HG03457 (cell line): ENCODE results near the gene ACOT7.
"Not testable (repeated sequence)": the region's sequence is repeated elsewhere in the genome, so short reads cannot be mapped to it uniquely, and the experiment has no call there.

Experiments used
- ATAC-seq: cut with Tn5 transposase; IDR thresholded peaks from one replicate; pipeline ENCODE4 v1.9.1; 2021; ENCODE audit warnings: moderate number of reproducible peaks; ENCODE audit not compliant: unreplicated experiment

Gene ACOT7

GRCh38 chr1:6317098-6317760 lies 76.3 kb downstream of the ACOT7 start:
- ATAC-seq = no peak

- ATAC-seq = no peak
These were observed 77.1 kb downstream of the ACOT7 start for GRCh38 chr1:6316240-6317097.

GRCh38 chr1:6314503-6314902 lies 79.1 kb downstream of the ACOT7 start:
- ATAC-seq = no peak

GRCh38 chr1:6313393-6314200 lies 80.0 kb downstream of the ACOT7 start:
- no peak for ATAC-seq

- no peak for ATAC-seq
These were observed 83.3 kb downstream of the ACOT7 start for GRCh38 chr1:6310116-6310848.

GRCh38 chr1:6309564-6309963 lies 84.0 kb downstream of the ACOT7 start:
- no peak for ATAC-seq

GRCh38 chr1:6308449-6308848 lies 85.1 kb downstream of the ACOT7 start:
- ATAC-seq = no peak

GRCh38 chr1:6307682-6308081 lies 85.9 kb downstream of the ACOT7 start:
- ATAC-seq = not testable (repeated sequence)

- ATAC-seq = no peak
These were observed 86.5 kb downstream of the ACOT7 start for GRCh38 chr1:6307099-6307498.

- no peak for ATAC-seq
These were observed 90.1 kb downstream of the ACOT7 start for GRCh38 chr1:6303397-6304012.

- ATAC-seq = no peak
These were observed 91.0 kb downstream of the ACOT7 start for GRCh38 chr1:6302568-6302967.

- no peak for ATAC-seq
These were observed 92.0 kb downstream of the ACOT7 start for GRCh38 chr1:6301526-6301925.

- no peak for ATAC-seq
These were observed 93.1 kb downstream of the ACOT7 start for GRCh38 chr1:6300342-6301048.

- ATAC-seq = no peak
These were observed 93.9 kb downstream of the ACOT7 start for GRCh38 chr1:6299557-6300165.

GRCh38 chr1:6298940-6299465 lies 94.6 kb downstream of the ACOT7 start:
- no peak for ATAC-seq

- ATAC-seq = no peak
These were observed 95.0 kb downstream of the ACOT7 start for GRCh38 chr1:6298530-6298929.

- no peak for ATAC-seq
These were observed 97.7 kb downstream of the ACOT7 start for GRCh38 chr1:6295910-6296309.

- ATAC-seq = no peak
These were observed 98.5 kb downstream of the ACOT7 start for GRCh38 chr1:6294890-6295556.
